ENCODE data around the gene MAGEL2.

The MAGEL2 gene

DNA sequence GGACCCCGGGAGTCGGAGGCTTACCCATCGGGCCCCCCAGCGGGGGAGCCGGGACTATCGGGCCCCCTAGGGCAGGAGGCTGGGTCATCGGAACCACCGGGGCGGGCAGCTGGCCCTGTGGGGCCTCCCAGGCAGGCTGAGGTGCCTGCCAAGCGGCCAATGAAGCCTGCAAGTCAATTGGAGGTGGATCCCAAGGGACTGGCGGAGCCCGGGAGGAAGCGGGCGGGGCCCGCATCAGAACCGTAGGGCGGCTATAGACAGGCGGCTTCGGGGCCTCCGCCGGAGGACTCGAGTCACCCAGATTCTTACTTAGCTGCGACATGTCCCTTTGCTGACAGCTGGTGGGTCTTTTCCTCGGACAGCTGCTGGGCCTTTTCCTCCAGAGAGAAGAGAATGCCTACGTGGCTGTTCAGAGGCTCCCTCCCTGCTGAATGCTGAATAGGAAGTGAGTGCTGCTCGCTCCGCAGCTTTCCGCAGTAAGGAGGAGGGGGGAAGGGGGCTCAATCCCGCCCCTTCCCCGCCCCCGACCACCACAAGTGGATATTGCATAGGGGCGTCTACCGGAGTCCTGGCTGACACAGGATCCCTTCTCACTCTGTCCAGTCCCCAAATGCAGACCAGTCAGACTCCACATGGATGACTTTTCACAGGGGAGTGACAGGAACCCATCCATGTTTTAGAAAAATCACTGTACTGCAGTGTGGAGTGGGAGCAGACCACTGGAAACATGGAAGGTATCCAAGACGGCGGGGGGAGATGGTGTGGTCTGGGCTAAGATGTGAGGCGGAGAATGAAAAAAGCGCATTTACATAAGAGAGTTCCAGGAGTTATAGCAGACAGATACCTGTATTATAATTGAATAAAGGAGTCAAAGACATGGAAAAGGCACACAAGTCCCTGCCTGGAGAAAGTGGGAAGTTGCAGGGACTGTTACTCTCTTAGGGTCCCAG is at the start of gene MAGEL2:
Gene MAGEL2, minus strand, starts transcription at position 447 of the 950 bp plus-strand sequence. Its CDS starts 125 bp downstream, at position 322.
- DNase-seq (ENCODE audit: low read depth in 3 of 3): no peak

DNA sequence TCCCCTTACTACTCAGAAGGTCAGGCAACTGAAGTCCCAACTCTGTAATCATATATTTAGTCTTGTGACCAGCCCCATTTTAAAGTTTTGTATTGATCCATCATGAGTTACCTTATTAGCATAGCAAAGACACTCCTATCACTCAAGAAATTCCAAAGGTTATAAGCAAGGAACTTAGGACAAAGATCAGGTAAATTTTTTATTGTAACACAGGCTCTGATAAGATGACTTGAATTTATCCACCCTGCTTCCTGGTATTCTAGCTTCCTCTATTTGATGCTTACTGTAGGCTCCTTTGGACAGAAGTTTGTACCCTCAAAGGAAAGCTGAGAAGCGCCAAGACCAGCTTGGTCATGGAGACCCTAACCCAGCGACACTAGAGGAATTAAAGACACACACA is 47.6 kb upstream of the MAGEL2 start:
- no peak for DNase-seq (ENCODE audit: low read depth in 3 of 3)

- no peak for DNase-seq (ENCODE audit: low read depth in 3 of 3)
Measured at GRCh38 chr15:23694592-23694991, 46.9 kb upstream of the MAGEL2 start.

DNA sequence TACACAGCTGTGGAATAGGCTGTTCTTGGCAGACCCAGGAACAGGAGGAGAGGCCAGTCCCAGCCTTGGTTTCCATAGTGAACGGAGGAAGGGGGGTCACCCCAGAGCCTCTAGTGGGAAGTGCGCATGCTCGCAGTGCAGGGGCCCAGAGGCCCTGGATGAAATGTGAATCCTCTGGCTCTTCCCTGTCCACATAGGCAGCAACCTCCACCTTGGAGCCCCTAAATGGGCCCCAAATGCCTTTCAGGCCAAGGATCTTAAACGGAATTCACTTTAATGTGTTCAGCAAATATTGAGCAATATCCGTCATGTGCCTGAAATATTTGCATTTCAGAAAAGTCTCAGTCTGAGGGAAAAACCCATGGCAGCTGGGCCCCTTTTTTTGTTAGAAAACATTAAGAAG is 42.8 kb upstream of the MAGEL2 start:
- DNase-seq (ENCODE audit: low read depth in 3 of 3): no peak

GRCh38 chr15:23690015-23690414 is 42.3 kb upstream of the MAGEL2 start:
- DNase-seq (ENCODE audit: low read depth in 3 of 3): no peak

DNA sequence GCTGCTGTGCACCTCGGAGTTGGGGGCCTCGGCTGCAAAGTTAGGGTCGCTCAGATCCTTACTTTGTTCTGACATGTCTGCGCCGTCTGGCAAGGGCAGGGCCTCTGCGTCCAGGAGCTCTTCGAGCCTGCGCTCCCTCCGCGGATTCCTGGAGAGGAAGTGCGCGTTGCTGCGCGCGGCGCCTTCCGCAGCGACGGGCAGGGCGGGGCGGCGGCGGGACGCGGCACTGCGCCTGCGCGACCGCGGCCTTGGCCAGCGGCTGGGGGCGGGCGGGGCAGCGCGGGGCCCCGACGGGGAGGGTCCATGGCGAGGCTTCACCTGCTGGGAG is 39.4 kb upstream of the MAGEL2 start, which contains the start of gene NDN:
Gene NDN, minus strand, starts transcription at position 163 of the 328 bp plus-strand sequence. Its CDS starts 88 bp downstream, at position 75.
- DNase-seq (ENCODE audit: low read depth in 3 of 3): no peak

GRCh38 chr15:23686466-23687142 is 38.9 kb upstream of the MAGEL2 start:
- DNase-seq (ENCODE audit: low read depth in 3 of 3): no peak

- DNase-seq (ENCODE audit: low read depth in 3 of 3): no peak
Measured at GRCh38 chr15:23671481-23671880, 23.8 kb upstream of the MAGEL2 start.

- DNase-seq (ENCODE audit: low read depth in 3 of 3): no peak
Measured at GRCh38 chr15:23670970-23671369, 23.3 kb upstream of the MAGEL2 start.

DNA sequence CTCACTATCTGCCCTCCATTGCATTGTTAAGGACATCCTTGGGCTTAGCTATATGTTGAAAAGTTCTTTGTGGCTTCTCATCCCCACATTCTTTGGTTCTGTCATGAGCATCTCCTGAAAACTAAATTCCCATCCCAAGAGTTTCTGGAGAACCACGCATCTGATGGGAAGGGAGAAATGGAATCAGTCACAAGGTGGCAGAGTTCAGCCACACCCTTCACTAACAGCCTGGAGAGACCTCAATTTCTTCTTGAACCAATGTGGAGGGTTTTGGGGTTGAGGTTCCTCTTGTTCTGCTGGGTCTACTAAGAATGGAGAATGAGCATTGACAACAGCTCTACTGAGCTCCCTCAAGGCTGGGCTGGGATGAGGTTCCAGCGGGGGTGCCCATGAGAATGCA is 15.6 kb upstream of the MAGEL2 start:
- no peak for DNase-seq (ENCODE audit: low read depth in 3 of 3)

DNA sequence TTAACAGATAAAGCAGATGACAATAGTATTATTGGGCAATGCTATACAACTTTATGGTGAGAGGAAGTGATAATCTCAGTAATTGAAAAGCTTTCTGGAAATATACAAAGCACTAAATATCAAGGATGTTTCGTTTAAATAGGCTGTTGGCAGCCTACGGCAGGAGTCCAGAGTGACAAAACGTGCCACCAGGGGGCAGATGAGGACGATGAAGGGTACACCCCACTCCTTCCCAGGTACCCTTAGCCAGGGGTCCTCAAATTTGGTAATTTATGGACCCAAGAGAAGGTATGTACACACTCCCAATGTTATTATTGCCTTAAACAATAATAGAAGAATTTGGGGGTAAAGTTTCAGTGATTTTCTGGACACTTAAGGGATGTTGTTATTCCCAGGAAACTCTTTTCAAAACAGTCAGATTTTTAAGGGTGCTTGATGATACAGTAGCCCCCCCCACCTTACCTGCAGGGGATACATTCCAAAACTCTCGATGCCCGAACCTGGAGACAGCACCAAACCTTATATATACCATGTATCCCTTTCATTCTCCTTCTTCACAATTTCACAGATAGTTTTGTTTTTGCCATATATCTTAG is 1.4 kb upstream of the MAGEL2 start:
- no peak for DNase-seq (ENCODE audit: low read depth in 3 of 3)

- DNase-seq (ENCODE audit: low read depth in 3 of 3): no peak
Measured at GRCh38 chr15:23647001-23647295, 719 bp downstream of the MAGEL2 start.

DNA sequence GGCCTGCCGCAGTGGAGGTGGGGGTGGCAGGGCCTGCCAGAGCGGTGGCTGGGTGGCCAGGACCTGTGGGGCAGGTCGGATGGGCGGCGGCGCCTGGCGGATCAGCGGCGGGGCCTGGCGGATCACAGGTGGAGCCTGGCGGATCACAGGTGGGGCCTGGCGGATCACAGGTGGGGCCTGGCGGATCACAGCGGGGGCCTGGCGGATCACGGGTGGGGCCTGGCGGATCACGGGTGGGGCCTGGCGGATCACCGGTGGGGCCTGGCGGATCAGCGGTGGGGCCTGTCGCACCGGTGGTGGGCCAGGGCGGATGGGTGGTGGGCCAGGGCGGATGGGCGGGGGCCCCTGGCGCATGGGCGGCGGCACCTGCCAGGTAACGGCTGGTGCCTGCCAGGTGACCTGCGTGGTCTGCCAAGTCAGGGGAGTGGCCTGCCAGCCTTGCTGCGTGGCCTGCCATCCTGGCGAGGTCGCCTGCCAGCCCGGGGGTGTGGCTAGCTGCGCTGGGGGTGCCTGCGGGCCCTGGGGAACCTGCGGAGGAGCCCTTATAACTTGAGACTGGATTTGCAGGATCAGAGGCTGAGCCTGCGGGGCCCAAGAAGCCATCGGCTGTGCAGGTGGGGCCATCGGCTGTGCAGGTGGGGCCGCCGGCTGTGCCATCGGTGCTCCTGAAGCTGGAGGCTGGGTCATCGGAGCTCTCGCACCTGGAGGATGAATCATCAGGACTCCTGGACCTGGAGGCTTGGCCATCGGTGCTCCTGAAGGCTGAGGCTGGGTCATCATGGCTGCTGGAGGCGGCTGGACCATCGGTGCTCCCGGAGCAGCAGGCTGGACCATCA is 1.3 kb downstream of the MAGEL2 start:
- no peak for DNase-seq (ENCODE audit: low read depth in 3 of 3)

- DNase-seq (ENCODE audit: low read depth in 3 of 3): no peak
Measured at GRCh38 chr15:23645371-23646164, 2.1 kb downstream of the MAGEL2 start.

- DNase-seq (ENCODE audit: low read depth in 3 of 3): no peak
Measured at GRCh38 chr15:23644829-23645228, 2.8 kb downstream of the MAGEL2 start.

- no peak for DNase-seq (ENCODE audit: low read depth in 3 of 3)
Measured at GRCh38 chr15:23642413-23643044, 5.1 kb downstream of the MAGEL2 start.

- no peak for DNase-seq (ENCODE audit: low read depth in 3 of 3)
Measured at GRCh38 chr15:23634181-23634580, 13.5 kb downstream of the MAGEL2 start.

- no peak for DNase-seq (ENCODE audit: low read depth in 3 of 3)
Measured at GRCh38 chr15:23629234-23629805, 18.3 kb downstream of the MAGEL2 start.

DNA sequence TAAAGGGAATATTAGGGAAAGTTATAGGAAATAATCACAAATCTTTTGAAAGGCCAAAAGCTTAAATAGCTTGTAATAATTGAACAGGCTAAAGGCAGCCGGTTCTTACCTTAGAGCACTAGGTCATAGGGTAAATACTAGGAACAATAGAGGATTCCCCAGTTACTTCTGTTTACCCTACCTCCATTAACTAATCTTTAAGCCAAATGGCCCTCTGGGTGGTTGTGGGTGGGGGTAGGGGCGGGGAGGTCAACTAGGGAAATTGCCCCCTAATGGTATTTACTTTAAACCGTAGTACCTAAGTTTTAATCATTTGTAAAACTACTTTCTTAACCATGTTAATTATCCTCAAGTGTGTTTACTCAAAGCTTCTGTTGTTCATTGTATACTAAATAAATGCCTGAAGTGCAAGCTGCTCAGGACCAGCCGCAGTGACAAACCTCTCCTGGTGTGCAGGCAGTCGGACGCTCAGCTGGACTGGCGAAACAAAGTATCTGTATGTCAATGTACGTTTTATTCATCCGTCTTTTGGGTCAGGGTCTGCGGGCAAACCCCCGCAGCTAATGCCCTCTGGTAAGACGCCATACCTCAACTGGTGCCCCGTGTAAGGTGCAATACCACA is 18.9 kb downstream of the MAGEL2 start:
- no peak for DNase-seq (ENCODE audit: low read depth in 3 of 3)

GRCh38 chr15:23616536-23616935 is 31.1 kb downstream of the MAGEL2 start:
- DNase-seq (ENCODE audit: low read depth in 3 of 3): no peak

All from stimulated activated CD4-positive, alpha-beta T cell treated with anti-CD3 and anti-CD28 coated beads, TNF-alpha, amount 100 ng/mL, for 4 hours (primary cell).